AG04449 (cell line): ENCODE measurements around the gene RBAK.
"Not testable (repeated sequence)": the region's sequence is repeated elsewhere in the genome, so short reads cannot be mapped to it uniquely, and the experiment has no call there.

ENCODE experiments used
- CTCF ChIA-PET: fragments of 350-600 bp; formaldehyde crosslinking; extraction: SDS; loops from one replicate; lab custom pipeline; 2021; ENCODE audit warnings: antibody characterized with exemption; lab: Yijun Ruan, JAX
- POLR2A ChIA-PET: fragments of 400-600, 350-600 bp; formaldehyde crosslinking; extraction: SDS; loops from one replicate; lab custom pipeline; 2020; ENCODE audit warnings: antibody characterized with exemption, inconsistent platforms; lab: Yijun Ruan, JAX
- DNase-seq: peaks from one replicate; pipeline ENCODE4 v3.0.0-alpha.2; 2010; ENCODE audit warnings: low read depth, low spot score
- H3K4me3 ChIP-seq: 2 replicates; pipeline ENCODE4 v1.5.1; 2011; ENCODE audit warnings: low read depth, mild to moderate bottlenecking, control low read depth, low read length
- TF ChIP-seq, protein P1 (sequence below): IDR thresholded peaks from one replicate; pipeline ENCODE4 v1.5.1; 2011; ENCODE audit warnings: mild to moderate bottlenecking, moderate library complexity, low read length, control low read depth, inconsistent platforms; ENCODE audit not compliant: insufficient read depth; ENCODE audit errors: missing control alignments

The RBAK gene

DNA sequence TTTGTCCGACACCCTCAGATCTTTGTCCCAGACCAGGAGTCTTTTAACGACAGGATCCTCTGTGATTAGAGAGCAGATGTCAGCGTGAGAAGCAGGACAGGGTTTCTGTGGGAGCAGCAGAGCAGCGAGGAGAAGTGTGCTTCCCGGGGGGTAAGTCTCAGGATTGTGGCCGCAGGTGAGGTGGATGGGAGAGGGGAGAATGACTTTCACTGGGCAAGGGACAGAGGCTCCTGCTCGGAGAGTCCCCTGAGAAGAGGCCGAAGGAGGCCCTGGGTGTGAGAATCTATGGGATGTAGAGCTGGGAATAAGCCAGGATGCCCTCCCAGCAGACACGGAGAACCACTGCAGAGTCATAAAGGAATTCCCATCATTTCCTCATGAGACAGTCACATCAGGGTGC, 10.4 kb upstream of the RBAK start:
- TF ChIP-seq, protein P1, sequence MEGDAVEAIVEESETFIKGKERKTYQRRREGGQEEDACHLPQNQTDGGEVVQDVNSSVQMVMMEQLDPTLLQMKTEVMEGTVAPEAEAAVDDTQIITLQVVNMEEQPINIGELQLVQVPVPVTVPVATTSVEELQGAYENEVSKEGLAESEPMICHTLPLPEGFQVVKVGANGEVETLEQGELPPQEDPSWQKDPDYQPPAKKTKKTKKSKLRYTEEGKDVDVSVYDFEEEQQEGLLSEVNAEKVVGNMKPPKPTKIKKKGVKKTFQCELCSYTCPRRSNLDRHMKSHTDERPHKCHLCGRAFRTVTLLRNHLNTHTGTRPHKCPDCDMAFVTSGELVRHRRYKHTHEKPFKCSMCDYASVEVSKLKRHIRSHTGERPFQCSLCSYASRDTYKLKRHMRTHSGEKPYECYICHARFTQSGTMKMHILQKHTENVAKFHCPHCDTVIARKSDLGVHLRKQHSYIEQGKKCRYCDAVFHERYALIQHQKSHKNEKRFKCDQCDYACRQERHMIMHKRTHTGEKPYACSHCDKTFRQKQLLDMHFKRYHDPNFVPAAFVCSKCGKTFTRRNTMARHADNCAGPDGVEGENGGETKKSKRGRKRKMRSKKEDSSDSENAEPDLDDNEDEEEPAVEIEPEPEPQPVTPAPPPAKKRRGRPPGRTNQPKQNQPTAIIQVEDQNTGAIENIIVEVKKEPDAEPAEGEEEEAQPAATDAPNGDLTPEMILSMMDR: no peak
- CTCF ChIA-PET: no interaction called here
- no peak overlapping the region for H3K4me3 ChIP-seq
- DNase-seq: no peak
- POLR2A ChIA-PET: no interaction called here

DNA sequence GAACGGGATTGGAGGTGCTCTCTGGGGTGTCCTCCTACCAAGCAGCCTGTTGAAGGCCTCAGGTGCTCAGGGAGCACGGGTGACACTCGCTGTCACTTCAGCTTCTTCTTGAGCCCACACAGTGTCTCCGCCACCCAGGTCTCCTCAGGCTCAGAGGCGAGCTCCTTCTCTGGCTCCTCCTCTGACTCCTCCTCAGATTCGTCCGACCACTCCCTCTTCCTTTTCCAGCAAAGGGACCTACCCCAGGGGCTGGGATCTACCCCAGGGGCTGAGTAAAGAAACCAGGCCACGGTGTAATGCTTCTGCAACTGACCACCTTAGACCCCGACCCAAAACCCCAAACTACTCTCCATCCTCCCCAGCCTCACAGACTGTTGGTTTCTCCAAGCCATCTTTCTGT, 9.2 kb upstream of the RBAK start:
- ChIA-PET POLR2A (interaction anchor here (0.9 kb wide), 1 partner anchor 9 kb away, joined by 3 read pairs; the partner anchor contains the start of gene RBAK), CTCF (no interaction called here)
- no peak for DNase-seq
- TF ChIP-seq, protein P1: no peak
- no peak overlapping the region for H3K4me3 ChIP-seq

DNA sequence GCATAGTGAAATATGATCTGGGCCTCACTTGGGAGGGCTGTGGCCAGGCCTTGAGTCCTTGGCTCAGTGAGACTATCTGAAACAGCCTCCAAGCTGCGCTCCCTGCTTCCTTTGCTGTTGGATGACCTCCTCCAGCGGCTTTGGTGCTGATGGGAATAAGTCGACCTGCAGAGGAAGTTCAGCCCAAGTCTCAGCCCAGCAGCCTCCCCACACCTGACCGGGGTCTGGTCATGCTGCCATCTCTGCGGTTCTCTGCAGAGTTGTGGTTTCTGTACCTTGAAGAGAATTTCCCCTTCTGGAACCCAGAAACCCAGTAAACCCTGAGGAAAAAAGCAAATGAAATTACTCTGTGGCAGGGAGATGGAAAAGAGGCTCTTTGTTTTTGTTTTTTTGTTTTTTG, 4.6 kb upstream of the RBAK start:
- CTCF ChIA-PET: no interaction called here
- DNase-seq: no peak
- TF ChIP-seq, protein P1: no peak
- POLR2A ChIA-PET: no interaction called here
- H3K4me3 ChIP-seq: no peak overlapping the region

DNA sequence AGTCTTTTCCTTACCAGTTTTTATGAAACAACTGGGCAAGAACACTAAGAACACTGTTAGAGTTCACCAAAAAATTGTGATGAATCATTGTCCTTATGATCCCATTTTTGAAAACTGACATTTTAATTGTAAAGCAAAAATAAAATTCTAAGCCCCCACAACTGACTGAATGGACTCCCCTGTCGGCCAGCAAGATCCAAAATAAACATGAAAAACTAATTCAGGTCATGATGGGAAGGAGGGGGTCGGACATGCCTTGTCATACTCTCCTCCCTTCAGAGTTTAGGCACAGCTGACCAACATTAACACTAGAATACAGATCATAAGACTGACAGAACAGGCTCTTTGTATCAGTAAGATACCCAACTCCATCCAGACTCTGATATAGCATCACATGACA, 2.0 kb upstream of the RBAK start:
- ChIA-PET POLR2A (no interaction called here), CTCF (no interaction called here)
- TF ChIP-seq, protein P1: no peak
- DNase-seq: no peak
- no peak overlapping the region for H3K4me3 ChIP-seq

DNA sequence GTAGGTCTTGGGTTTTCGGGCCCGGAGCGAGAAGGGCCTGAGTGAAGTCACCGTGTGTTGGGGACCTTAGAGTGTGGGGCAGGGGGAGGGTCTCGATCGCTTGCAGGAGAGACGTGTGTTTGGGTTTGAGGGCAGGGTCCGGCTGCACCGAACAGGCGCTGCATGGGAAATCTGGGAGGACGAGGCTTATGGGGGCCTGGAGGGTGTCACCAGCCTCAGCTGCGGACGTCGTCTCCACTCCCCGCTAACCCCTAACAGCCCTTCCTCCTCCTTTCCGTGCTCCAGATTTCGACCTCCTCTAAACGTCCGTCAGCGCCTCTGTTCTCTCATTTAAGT, 705 bp downstream of the RBAK start:
- peak overlapping the region; percentile 75 for H3K4me3 ChIP-seq
- CTCF ChIA-PET, DNase-seq, POLR2A ChIA-PET: not testable (repeated sequence)

DNA sequence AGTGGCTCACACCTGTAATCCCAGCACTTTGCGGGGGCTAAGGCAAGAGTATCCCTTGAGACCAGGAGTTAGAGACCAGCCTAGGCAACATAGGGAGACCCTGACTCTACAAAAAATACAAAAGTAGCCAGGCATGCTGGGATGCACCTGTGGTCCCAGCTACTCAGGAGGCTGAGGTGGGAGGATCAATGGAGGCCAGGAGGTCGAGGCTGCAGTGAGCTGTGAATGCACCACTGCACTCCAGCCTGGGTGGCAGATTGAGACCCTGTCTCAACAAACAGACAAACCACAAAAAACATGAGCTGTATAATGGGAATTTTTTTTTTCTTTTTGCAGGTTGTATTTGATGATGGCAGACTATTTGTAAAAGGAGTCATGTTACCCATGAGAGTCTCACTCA, 1.5 kb downstream of the RBAK start:
- H3K4me3 ChIP-seq, POLR2A ChIA-PET, DNase-seq: not testable (repeated sequence)
- CTCF ChIA-PET: interaction anchor here (0.9 kb wide), 1 partner anchor 41 kb away, joined by 3 read pairs; no protein-coding TSS in a partner anchor

DNA sequence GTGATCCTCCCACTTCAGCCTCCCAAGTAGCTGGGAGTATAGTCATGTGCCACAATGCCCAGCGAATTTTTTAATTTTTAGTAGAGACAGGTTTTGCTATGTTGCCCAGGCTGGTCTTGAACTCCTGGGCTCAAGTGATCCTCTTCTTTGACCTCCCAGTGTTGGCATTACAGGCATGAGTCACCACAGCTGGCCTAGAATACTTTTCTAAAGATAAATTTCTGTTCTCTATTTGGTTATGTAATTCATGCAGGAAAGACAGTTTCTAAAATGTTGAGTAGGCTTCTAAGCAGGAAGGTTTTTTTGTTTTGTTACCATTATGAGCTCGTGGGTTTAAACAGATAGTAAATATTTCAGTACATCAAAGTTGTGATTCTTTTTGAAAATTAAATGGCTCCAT, 5.0 kb downstream of the RBAK start:
- CTCF ChIA-PET: no interaction called here

DNA sequence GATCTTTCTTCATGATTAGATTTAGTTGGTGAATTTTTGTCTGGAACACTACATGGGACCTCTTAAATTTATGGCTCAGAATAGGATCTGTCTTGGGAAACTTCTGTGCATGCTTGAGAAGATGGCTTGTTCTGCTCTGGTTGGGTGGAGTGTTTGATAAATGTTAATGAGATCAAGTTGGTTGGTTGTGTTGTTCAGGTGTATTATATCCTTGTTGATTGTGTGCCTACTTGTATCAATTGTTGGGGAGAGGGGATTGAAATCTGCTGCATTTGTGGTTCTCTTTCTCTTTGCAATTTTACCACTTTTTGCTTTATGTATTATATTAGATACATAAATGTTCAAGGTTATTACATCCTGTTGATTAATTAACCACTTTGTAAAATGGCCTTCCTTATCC, 6.1 kb downstream of the RBAK start:
- H3K4me3 ChIP-seq, CTCF ChIA-PET, DNase-seq, POLR2A ChIA-PET: not testable (repeated sequence)

More for the DNA sequence above, 5.0 kb downstream of the RBAK start:
- H3K4me3 ChIP-seq: no peak overlapping the region
- POLR2A ChIA-PET: no interaction called here
- no peak for DNase-seq
- TF ChIP-seq, protein P1: no peak
